Glutamatergic neuron (in vitro differentiated cells): ENCODE data around the gene DCLK1. TPM values are rescaled to one million over a fixed set of nuclear protein-coding genes. Genes with fewer than 3 reads are reported as not detected.

Experiments
- DNase-seq: peaks from one replicate; pipeline ENCODE4 v3.0.0; 2022
- H3K27ac Mint-ChIP-seq: one replicate; pipeline ENCODE4 v1.8.0; 2020; ENCODE audit warnings: mild to moderate bottlenecking, mixed read lengths, inconsistent platforms; ENCODE audit not compliant: unreplicated experiment
- H3K27me3 Mint-ChIP-seq: one replicate; pipeline ENCODE4 v1.8.0; 2020; ENCODE audit warnings: mild to moderate bottlenecking, moderate library complexity, mixed read lengths, inconsistent platforms; ENCODE audit not compliant: unreplicated experiment
- H3K36me3 Mint-ChIP-seq: one replicate; pipeline ENCODE4 v1.8.0; 2020; ENCODE audit warnings: mild to moderate bottlenecking, mixed read lengths, inconsistent platforms; ENCODE audit not compliant: unreplicated experiment
- H3K4me1 Mint-ChIP-seq: one replicate; pipeline ENCODE4 v1.8.0; 2020; ENCODE audit warnings: mild to moderate bottlenecking, low read depth, mixed read lengths, inconsistent platforms; ENCODE audit not compliant: unreplicated experiment
- H3K4me3 Mint-ChIP-seq: one replicate; pipeline ENCODE4 v1.8.0; 2020; ENCODE audit warnings: mild to moderate bottlenecking, mixed read lengths, inconsistent platforms; ENCODE audit not compliant: unreplicated experiment
- H3K9me3 Mint-ChIP-seq: one replicate; pipeline ENCODE4 v1.8.0; 2020; ENCODE audit warnings: mild to moderate bottlenecking, moderate library complexity, mixed read lengths, inconsistent platforms; ENCODE audit not compliant: unreplicated experiment
- CTCF ChIP-seq: fragments of 200-600 bp; sonication (generic); IDR thresholded peaks from one replicate; pipeline ENCODE4 v1.5.0; 2021; ENCODE audit not compliant: partially characterized antibody, unreplicated experiment
- total RNA-seq: library from RNA; stranded (reverse); fragmentation: NEBNext Ultra II Directional; extraction: Animal tissue kit (Norgen Biotek cat#: 25700); gene quantifications from one replicate; pipeline ENCODE4 v1.2.1, GENCODE V29; 2021; ENCODE audit not compliant: unreplicated experiment

Gene DCLK1
- total RNA-seq, 1 donor from 2014 or later, result 63.9 TPM

GRCh38 chr13:35993686-35994085, 137.5 kb downstream of the DCLK1 start:
- H3K4me3 Mint-ChIP-seq, result no peak overlapping the region
- H3K27ac Mint-ChIP-seq, result no peak overlapping the region
- no peaks in the 10 kb centered on the region for H3K36me3 Mint-ChIP-seq
- TF ChIP-seq CTCF, result no peak
- H3K9me3 Mint-ChIP-seq, result peaks cover 2% of the 10 kb centered on the region
- H3K27me3 Mint-ChIP-seq, result no peaks in the 10 kb centered on the region
- DNase-seq, result no peak
- no peaks in the 10 kb centered on the region for H3K4me1 Mint-ChIP-seq

- no peak for TF ChIP-seq CTCF
- H3K4me3 Mint-ChIP-seq, result no peak overlapping the region
- DNase-seq, result no peak
- no peaks in the 10 kb centered on the region for H3K27me3 Mint-ChIP-seq
- no peak overlapping the region for H3K27ac Mint-ChIP-seq
- peaks cover 2% of the 10 kb centered on the region for H3K9me3 Mint-ChIP-seq
- H3K36me3 Mint-ChIP-seq, result no peaks in the 10 kb centered on the region
- H3K4me1 Mint-ChIP-seq, result peaks cover 3% of the 10 kb centered on the region
Measured at GRCh38 chr13:35992964-35993363, 138.2 kb downstream of the DCLK1 start.

DNA sequence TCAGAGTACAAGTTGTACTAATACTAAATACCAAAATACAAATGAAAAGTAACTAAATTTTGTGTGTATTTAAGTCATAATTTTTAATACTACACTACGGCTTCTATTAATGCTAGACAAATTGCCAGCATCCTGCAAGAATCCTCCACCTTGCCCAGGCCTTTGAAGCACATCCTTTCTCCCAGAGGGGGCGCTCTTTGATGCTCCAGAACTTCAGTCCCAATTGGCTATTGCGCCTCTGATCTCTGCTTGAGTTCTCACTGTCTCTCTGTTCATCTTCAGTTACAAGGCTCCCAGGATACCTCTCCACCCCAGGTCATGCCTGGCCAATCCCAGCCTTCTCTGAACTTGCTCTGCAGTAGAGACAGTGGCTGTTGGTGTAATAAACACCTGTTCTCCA, 141.0 kb downstream of the DCLK1 start:
- peaks cover 6% of the 10 kb centered on the region for H3K9me3 Mint-ChIP-seq
- no peaks in the 10 kb centered on the region for H3K36me3 Mint-ChIP-seq
- no peak for TF ChIP-seq CTCF
- H3K4me1 Mint-ChIP-seq, result peaks cover 8% of the 10 kb centered on the region
- no peak for DNase-seq
- H3K27me3 Mint-ChIP-seq, result peaks cover 4% of the 10 kb centered on the region
- no peak overlapping the region for H3K27ac Mint-ChIP-seq
- no peak overlapping the region for H3K4me3 Mint-ChIP-seq

DNA sequence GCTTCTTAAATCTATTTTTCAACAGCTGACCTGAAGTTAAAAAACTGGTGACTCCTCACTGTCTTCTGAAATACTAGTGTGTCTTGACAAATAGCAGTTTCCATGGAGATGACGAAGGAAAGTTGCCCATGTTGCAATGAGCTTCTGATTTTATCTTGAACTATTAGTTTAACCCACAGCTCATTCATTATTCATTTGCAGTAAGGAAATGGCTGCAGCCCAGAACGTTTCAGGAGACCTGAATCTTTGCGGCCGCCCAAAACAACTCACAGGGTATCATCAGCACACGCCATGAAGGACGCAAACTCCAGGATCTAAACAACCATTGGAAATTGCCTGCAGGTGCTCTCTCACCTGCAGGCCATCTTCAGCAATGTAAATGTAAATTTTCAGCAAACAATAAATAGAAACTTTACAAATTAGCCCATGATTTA, 142.5 kb downstream of the DCLK1 start:
- H3K36me3 Mint-ChIP-seq, result no peaks in the 10 kb centered on the region
- H3K27me3 Mint-ChIP-seq, result peaks cover 4% of the 10 kb centered on the region
- H3K4me1 Mint-ChIP-seq, result peaks cover 16% of the 10 kb centered on the region
- H3K9me3 Mint-ChIP-seq, result peaks cover 6% of the 10 kb centered on the region
- no peak for DNase-seq
- no peak overlapping the region for H3K27ac Mint-ChIP-seq
- no peak for TF ChIP-seq CTCF
- H3K4me3 Mint-ChIP-seq, result no peak overlapping the region

DNA sequence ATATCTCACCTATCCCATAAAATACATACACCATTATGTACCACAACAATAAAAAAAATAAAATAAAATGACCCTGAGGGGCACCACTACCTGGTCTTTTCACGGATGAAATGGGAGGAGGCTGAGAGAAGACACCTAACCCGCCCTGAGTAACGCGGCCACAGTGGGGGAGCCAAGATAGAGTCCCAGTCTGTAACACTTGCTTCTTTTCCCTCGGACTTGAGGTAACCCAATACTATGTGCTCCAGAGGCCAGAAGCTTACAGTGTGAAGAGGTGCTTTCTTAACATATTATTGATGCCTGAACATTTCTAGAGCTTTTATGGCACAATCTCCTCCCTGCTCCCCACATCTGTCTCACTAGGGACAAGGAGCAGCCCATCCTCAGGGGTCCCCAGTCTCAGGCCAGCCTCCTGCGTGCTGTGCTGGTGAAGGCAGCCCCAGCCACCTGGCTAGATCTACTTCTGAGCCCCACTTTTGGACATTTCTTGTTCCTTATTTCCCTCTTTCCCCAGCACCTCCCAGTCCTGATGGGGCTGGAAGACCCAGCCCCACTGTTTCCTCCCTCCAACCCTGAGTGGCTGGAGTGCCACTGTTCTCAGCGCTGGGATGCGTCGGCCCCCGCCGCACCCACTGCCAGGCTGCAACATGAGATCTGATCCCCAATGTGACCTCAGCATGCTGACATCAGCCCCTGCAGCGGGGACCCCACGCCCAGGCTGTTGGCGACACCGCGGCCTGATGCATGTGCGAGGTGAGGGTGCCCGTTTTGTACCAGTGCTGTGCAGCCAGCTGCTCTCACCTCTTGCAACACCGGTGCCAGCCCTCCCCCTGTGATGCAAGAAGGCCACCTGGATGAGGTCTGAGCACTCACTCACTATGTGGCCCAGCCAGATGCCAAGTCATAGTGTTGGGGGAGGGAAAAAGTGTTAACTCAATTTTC, 143.3 kb downstream of the DCLK1 start:
- no peak for TF ChIP-seq CTCF
- H3K4me3 Mint-ChIP-seq, result no peak overlapping the region
- H3K36me3 Mint-ChIP-seq, result no peaks in the 10 kb centered on the region
- H3K27me3 Mint-ChIP-seq, result peaks cover 4% of the 10 kb centered on the region
- no peak overlapping the region for H3K27ac Mint-ChIP-seq
- H3K9me3 Mint-ChIP-seq, result peaks cover 5% of the 10 kb centered on the region
- H3K4me1 Mint-ChIP-seq, result peaks cover 16% of the 10 kb centered on the region
- no peak for DNase-seq
